OCI-M1 (cell line): ENCODE data around the gene KCNQ1.

ENCODE experiments used
- DNase-seq: peaks from one replicate; lab custom pipeline; 2025; lab: John Stamatoyannopoulos, UW

KCNQ1 gene

GRCh38 chr11:2524446-2525165, 79.8 kb downstream of the KCNQ1 start:
- DNase-seq, result no peak

- no peak for DNase-seq
Measured at GRCh38 chr11:2525166-2525861, 80.5 kb downstream of the KCNQ1 start.

GRCh38 chr11:2525941-2526807, 81.4 kb downstream of the KCNQ1 start:
- DNase-seq, result no peak

DNA sequence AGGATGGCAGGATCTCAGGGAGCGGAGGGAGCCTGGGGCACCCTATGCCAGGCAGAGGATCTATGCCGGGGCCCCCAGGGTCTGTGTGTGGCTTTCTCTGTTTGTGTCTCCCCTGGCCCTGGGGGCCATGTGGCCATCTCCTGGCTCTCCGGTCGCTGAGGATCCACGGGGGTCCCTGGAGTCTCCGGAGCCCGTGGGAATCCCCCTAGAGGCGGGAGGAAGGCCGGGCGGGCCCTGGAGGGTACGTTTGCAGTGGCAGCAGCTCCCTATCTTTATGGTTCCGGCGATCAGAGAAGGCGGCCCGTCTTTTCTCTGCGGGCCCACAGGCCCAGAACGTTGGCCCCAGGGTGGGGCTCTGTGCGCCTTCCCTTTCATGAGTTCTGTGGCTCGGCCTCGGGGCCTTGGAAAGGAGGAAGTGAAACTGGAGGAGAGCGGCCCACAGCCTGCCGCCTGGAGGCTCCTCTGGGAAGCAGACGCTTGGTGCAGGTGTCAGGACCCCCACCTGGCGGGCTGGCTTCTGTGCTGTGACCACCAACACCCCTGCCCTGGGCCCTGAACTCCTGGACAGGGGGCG, 82.1 kb downstream of the KCNQ1 start:
- peak; percentile 82 for DNase-seq

DNA sequence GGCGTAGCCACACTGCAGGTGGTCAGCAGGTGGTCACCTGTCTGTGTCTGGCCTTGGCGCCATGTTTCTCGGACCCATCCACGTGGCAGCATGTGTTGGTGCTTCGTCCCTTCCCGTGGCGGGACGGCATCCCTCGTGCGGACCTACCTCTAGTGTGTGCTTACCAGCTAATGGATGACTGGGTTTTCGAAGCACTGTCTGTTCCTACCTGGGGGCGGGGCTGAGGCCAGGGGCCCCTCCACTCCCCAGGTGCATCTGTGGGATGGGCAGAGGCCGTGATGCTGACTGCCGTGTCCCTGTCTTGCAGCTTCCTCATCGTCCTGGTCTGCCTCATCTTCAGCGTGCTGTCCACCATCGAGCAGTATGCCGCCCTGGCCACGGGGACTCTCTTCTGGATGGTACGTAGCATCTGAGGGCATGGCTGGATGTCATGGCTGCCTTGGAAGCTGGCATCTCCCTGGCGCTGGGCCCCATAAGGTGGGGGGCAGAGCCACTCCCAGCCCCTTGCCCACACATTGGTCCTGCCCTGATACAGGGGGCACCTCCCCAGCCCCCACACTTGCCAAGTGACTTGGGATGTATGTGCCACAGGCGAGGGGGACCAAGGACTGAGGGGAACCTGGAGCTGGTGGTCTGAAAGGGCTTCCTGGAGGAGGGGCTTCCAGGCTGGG, 82.9 kb downstream of the KCNQ1 start:
- DNase-seq, result no peak

DNA sequence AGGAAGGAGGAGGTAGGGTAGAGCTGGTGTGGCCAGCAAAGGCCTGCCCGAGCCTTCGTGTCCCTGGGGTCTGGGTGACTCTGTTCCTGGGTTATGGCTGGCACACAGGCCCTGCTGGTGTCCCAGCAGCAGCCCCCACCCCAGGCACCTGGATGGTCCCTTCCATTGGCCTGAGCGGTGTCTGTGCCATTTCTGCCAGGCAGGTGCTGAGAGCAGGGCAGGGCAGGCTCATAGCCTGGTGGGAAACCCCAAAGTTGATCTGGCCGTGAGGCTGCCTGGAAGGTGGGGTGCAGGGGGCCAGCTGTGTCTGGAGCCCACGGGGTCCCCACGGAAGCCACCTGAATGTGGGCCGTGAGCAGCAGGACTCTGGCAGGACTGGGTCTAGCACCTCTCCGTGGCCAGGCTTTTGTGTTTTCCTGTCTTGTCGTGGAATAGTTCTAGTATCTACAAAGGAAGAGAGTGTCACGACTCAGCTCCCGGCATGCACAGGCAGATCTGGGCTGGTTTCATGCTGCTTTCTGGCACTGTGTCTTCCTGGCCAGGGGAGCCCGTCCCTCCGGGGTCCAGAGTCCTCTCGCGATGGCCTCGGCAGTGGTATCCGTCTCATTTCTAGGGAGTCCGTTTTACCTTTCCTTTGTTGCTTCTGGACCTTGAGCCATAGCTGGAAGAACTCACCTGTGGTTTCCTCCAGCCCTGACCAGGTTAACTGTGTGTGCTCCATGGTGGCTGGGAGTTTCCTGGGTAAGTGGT, 83.7 kb downstream of the KCNQ1 start:
- DNase-seq, result no peak

DNA sequence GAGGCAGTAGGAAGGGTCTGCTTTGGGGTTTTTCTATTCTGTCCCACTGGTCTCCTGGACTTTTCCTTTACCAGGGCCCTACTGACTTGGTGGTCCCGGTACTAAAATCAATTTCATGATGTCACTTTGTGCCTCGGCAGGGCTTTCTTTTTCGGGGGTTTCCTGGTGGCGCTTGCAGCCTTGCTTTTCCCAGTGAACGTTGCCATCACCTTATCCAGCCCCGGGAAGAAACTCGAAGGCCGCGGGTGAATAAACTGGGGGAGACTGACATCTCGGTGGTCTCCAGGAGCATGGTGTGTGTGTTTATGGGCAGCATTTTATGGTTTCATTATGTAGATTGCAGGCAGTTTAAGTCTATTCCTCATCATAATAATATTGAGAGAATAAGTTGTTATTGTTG, 84.4 kb downstream of the KCNQ1 start:
- no peak for DNase-seq

GRCh38 chr11:2529636-2530035, 84.8 kb downstream of the KCNQ1 start:
- no peak for DNase-seq

GRCh38 chr11:2530131-2530854, 85.5 kb downstream of the KCNQ1 start:
- no peak for DNase-seq

DNA sequence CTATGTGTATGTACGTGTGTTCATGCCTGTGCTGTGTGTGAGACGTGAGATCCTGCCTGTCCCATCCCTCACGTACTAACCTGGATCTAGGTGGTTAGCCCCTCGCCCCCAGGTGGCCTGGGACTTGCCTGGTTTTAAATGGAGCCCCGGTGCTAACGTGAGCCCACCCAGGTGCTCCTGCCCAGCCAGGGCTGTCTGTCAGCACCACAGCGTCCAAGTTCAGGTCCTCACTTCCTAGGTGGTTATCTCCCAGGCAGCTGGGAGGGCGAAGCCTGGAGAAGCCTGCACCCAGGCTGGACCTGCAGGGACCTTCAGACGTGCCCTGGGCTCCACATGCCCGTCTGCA, 86.0 kb downstream of the KCNQ1 start:
- DNase-seq, result no peak

- DNase-seq, result peak; percentile 82
Measured at GRCh38 chr11:2531277-2531986, 86.6 kb downstream of the KCNQ1 start.

DNA sequence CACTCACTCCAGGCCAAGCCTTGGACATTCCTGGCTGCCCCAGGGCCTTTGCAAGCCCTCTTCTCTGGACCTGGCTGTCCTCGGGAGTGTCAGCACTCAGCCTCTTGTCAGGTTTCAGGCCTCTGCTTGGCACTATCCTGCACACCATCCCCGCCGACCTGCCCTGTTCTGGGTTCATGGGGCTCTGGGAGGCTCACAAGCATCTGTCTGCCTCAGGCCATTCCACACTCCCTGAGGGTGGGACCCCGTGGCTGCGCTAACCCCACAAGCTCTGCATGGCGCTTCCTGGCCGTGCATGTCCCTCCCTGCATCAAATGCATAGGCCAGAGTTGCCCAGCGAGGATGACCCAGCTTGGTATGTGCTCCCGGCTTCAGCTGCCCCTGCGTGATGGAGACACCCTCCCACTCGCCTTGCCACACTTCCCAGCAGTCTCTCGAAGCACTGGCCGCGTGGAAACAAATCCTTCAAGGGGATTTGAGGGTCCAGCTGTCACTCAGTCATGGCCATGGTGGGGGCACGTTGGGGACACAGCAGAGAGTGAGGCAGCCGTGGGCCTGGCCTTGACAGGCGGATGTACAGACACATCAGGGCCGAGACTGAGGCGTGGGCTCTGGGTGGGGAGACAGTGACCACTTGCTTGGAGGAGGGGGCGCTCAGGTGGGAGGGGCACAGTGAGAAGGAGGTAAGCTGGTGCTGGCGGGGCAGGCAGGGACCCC, 87.3 kb downstream of the KCNQ1 start:
- no peak for DNase-seq

- DNase-seq, result peak; percentile 94
Measured at GRCh38 chr11:2532704-2533586, 88.1 kb downstream of the KCNQ1 start.

DNA sequence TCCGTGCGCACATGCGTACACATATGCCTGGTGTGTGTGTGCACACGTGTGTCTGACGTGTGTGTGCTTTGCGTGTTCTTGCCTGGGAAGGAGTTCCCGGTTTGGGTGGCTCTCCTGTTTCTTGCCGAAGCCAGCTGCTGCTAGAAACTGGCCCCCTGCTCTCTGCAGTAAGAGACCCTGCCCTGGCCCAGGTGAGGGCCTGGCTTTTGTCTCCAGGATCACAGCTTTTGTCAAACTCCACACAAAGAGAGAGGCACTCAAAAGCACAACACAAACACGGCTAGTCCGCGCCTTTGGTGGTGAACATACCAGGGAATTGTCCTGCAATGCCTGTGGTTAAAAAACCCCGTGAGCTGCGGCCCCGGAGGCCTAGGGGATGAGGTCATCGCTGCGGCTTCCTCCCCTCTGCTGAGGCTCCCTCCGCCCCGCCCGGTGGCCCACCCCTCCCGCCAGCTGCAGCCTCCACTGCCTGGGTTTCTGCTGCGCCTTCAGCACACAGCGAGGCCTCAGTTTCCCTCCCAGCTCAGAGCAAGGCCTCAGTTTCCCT, 88.9 kb downstream of the KCNQ1 start:
- peak; percentile 90 for DNase-seq

DNA sequence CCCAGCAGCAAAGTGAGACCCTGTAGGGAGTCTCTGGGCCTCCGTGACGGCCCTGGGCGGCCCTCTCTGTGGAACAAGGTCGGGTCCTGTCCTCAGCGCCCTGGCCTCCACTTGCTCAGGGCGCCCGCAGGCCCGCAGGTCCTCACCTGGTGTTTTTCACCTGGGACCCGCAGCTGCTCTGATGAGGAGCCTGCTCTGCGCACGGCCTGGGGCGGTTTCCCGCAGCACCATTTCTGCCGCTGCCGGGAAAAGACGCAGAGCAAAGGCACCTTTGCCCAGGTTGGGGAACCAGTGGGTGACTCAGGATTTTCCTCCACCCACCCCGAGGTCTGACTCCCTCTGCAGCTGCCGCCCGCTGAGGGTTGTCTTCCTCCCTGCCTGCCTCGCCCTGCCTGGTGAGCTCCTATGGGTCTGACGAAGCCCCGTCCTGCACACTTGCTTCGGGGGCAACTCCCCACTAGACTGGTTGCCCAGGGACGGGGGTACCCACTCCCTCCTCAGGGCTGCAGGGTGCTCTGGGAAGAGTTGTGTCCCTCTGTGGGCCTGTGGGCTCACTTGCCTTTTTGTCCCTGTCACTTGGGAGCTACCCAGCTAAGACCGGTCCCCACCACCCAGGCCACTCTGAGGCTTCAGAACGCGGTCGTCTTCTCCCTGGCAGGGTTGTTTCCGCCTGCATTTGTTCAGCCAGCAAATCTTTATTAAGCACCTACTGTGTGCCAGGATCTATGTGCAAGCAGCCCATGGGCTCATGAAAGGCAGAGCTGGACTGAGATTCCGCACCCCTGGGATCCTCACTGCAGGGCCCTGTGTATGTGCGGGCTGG, 89.5 kb downstream of the KCNQ1 start:
- no peak for DNase-seq

DNA sequence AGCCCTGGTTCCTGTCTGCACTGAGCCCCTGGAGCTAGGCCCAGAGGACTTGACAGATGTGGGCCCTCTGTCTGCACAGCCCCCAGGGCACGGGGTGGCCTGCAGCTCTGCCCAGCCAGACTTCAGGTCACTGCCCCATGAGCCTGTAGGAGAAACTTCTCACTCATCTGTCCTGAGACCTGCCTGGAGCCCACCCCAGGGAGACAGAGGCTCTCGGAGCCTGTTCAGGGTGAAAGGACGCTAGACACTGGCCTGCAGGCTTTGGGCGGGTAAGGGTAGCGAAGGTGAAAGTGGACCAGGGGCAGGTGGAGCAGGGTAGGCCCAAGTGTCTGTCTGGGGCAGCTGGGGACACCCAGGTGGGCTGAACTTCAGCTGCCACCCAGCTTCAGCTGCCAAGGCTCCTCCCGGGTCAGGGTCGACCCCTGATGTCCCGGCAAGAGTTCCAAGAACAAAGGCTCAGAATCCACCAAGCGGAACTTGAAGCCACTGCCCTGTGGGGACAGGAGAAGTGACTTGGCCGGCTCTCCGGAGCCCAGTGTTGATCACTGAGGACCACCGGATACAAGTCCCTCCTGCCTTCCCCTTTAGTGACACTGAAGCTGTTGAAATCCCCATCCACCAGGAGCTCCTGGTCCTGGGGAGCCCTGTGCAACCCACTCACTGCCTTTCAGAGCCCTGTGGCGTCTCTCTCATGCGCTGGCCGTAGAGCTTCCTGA, 90.3 kb downstream of the KCNQ1 start:
- DNase-seq, result no peak
